ENCODE data around the gene THAP5. TPM values are rescaled to one million over a fixed set of nuclear protein-coding genes. Genes with fewer than 3 reads are reported as not detected.

The THAP5 gene, protein sequence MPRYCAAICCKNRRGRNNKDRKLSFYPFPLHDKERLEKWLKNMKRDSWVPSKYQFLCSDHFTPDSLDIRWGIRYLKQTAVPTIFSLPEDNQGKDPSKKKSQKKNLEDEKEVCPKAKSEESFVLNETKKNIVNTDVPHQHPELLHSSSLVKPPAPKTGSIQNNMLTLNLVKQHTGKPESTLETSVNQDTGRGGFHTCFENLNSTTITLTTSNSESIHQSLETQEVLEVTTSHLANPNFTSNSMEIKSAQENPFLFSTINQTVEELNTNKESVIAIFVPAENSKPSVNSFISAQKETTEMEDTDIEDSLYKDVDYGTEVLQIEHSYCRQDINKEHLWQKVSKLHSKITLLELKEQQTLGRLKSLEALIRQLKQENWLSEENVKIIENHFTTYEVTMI
- 15.1 and 18.4 TPM in 2 replicates for total RNA-seq

GRCh38 chr7:108569381-108570145, at the start of gene THAP5, which contains the start of gene DNAJB9:
Gene THAP5 (minus strand): TSS chr7:108569706. CDS start chr7:108569569, 137 bp downstream.
Gene DNAJB9 (plus strand): TSS chr7:108569874. CDS start chr7:108571727, 1,853 bp downstream.

GRCh38 chr7:108525985-108526767, 43.3 kb downstream of the THAP5 start, which contains the start of gene PNPLA8:
Gene PNPLA8 (minus strand): TSS chr7:108526135. CDS start chr7:108515491, 10,644 bp downstream.

Other genes starting within 250 kb of the THAP5 start
- 0.78 and 11.0 TPM in 2 replicates for gene NRCAM, start 113.3 kb downstream of the THAP5 start, total RNA-seq
- 22.3 and 23.1 TPM in 2 replicates for gene PNPLA8, start 43.6 kb downstream of the THAP5 start, total RNA-seq
- 11.7 and 12.1 TPM in 2 replicates for gene DNAJB9, start 168 bp upstream of the THAP5 start, total RNA-seq